ENCODE data around the gene AP3B1.

- no peak for TF ChIP-seq EZH2 (IDR thresholded peaks at IDR 0.05; ENCODE audit: borderline replicate concordance, low read length)
- no peak for TF ChIP-seq CTCF (conservative IDR thresholded peaks at IDR 0.05 in 1 of 2, IDR thresholded peaks at IDR 0.05 in 1 of 2; ENCODE audit: extremely low read depth in 1 of 2, insufficient read depth in 1 of 2, low read depth in 1 of 2, low read length in 2 of 2)
These were observed 10.7 kb downstream of the AP3B1 start for GRCh38 chr5:78283802-78284201.
